GM10266 (cell line): ENCODE data around the gene B3GNT4.

ENCODE experiments used
- DNase-seq: peaks from one replicate; pipeline ENCODE4 v3.0.0; 2012; ENCODE audit errors: extremely low spot score
- TF ChIP-seq, protein P1 (sequence below): IDR thresholded peaks from 2 replicates; pipeline ENCODE4 v1.5.1; 2012; ENCODE audit warnings: mild to moderate bottlenecking, low read depth; ENCODE audit not compliant: control insufficient read depth, insufficient read depth; ENCODE audit errors: missing control alignments

The B3GNT4 gene

DNA sequence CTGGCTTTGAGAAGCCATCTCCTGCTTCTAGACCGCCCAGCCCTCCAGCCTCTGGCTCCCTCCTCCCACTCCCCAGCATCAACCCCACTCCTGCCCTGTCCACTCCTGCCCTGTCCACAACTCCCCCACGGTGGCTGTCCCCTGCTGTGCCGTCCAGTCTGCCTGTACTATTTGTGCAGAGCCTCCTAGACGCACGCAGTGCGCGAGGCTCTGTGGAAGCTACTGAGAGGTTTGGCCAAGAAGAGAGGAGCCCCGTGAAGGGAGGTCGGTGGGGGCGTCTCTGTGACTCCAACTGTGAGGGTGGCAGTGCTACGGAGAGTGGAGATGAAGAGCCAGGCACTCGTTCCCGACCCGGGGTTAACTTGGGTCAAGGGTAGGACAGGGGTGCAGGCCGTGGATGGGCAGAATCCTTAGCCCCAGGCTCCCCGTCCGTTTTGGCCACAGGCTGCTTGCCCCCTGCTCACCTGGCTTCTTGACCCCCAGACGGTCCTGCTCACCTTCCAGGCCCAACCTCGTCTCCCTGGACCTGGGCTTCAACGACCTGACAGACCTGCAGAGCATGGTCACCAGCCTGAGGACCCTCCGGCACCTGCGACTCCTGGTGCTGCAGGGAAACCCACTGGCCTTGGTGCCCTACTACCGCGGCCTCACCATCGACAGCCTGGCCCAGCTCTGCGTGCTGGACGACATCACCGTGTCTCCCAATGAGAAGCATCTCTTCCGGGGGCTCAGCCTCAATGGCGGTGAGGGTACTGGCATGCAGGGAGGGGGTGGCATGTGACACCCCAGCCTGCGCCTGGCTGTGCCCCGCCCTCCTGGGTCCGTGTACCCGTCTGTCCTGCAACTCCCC, 13.7 kb upstream of the B3GNT4 start:
- TF ChIP-seq, protein P1, sequence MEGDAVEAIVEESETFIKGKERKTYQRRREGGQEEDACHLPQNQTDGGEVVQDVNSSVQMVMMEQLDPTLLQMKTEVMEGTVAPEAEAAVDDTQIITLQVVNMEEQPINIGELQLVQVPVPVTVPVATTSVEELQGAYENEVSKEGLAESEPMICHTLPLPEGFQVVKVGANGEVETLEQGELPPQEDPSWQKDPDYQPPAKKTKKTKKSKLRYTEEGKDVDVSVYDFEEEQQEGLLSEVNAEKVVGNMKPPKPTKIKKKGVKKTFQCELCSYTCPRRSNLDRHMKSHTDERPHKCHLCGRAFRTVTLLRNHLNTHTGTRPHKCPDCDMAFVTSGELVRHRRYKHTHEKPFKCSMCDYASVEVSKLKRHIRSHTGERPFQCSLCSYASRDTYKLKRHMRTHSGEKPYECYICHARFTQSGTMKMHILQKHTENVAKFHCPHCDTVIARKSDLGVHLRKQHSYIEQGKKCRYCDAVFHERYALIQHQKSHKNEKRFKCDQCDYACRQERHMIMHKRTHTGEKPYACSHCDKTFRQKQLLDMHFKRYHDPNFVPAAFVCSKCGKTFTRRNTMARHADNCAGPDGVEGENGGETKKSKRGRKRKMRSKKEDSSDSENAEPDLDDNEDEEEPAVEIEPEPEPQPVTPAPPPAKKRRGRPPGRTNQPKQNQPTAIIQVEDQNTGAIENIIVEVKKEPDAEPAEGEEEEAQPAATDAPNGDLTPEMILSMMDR: no peak

DNA sequence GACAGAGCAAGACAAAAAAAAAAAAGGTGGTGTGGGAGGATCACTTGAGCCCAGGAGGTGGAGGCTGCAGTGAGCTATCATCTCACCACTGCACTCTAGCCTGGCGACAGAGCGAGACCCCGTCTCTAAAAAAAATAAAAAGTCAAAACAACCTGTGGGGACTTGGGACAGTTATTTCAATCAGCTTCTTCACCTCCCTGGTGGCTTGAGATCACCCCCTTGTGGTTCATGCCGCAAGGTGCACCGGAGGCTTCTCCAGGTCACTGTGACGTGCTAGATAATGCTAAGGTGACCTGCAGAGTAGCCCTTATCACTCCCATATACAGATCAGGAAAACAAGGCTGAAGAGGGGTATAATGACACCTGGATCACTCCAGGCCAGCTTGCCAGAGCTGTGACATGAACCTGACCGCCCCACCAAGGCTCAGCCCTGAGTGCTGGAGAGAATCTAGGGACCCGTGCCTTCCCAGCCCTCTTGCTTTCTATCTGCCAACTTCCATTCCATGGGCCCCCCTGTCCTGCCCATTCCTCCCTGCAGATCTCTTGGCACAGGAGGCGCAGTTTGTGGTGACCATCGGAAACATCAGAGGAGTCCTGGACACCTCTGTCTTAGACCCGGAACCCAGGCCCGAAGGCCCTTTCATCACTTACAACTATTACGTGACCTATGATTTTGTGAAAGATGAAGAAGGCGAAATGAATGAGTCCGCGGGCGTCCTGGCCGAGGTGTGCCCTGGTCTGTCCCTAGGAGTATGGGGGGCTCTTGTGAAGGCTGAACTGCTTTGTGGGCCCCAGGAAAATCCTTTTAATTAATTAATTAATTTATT, 12.5 kb upstream of the B3GNT4 start:
- TF ChIP-seq, protein P1: peak; percentile 90
- peak; percentile 86 for DNase-seq

More for the DNA sequence above, 13.7 kb upstream of the B3GNT4 start:
- no peak for DNase-seq

DNA sequence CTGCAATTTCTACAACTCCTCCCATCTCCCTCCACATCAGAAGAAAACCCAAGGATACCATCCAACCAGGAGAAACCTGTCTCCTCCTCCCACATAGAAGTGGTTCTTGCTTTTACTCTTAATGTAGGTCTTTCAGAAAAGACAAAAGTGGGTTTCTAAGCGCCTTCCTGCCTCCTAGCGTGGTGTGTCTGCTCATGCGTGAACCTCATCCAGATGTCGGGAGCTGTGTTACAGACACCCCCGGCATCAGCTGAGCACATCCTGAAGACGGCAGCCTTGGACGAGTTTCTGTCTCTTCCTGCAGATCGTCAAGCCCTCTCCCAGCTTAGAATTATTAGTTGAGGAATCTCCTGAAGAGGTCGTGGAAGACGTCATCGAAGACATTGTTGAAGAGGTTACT, 11.1 kb upstream of the B3GNT4 start:
- TF ChIP-seq, protein P1: no peak
- DNase-seq: no peak

DNA sequence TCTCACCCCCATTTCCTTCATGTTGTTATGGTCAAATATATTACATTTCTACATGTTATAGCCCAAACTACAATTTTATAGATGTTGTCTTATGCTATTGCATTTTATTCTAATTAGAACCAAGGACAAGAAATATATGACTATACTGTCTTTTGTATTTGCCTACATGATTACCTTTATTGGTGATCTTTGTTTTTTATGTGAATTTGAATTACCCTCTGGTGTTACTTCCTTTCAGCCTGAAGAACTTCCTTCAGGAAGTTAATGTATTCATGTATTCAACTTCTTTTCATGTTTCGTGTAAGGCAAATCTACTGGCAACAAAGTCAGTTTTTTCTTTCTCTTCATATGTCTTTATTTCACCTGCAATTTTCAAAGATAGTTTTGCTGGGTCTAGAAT, 8.7 kb upstream of the B3GNT4 start:
- no peak for DNase-seq
- TF ChIP-seq, protein P1: no peak

DNA sequence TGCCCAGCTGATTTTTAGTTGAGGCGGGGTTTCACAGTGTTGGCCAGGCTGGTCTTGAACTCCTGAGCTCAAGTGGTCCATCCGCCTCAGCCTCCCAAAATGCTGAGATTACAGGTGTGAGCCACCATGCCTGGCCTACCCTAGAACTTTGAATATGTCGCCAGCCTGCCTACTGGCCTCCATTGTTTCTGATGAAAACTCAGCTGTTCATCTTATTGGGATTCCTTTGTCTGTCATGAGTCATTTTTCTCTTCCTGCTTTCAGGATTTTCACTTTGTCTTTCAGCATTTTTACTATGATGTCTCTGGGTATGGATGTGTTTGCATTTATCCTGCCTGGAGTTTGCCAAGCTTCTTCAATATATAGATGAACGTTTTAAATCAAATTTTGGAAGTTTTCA, 8.1 kb upstream of the B3GNT4 start:
- TF ChIP-seq, protein P1: no peak
- DNase-seq: no peak

DNA sequence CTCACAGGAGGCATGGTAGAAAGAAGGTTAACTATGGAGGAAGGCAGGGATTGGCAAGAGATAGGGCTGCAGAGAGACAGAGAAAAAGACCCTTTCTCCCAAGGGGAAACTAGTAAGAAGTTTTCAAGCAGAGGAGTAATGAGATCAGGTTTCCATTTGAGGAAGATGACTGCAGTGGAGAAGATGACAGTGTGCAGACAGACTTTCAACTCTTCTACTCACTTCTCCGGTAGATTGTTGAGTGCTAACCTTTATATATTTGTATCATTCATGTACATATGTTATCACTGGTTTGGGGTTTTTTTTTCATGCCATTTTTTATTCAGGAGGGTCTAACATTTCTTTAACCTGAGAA, 5.9 kb upstream of the B3GNT4 start:
- DNase-seq: no peak
- TF ChIP-seq, protein P1: no peak
